IPS-NIHi7 (cell line): Measurements from ENCODE around the gene CUL7.
"Not testable (repeated sequence)": the region's sequence is repeated elsewhere in the genome, so short reads cannot be mapped to it uniquely, and the experiment has no call there.

ENCODE experiments used
- DNase-seq: peaks from one replicate; pipeline ENCODE4 v3.0.0; 2012; ENCODE audit warnings: mixed read lengths; ENCODE audit errors: extremely low spot score

Gene CUL7

DNA sequence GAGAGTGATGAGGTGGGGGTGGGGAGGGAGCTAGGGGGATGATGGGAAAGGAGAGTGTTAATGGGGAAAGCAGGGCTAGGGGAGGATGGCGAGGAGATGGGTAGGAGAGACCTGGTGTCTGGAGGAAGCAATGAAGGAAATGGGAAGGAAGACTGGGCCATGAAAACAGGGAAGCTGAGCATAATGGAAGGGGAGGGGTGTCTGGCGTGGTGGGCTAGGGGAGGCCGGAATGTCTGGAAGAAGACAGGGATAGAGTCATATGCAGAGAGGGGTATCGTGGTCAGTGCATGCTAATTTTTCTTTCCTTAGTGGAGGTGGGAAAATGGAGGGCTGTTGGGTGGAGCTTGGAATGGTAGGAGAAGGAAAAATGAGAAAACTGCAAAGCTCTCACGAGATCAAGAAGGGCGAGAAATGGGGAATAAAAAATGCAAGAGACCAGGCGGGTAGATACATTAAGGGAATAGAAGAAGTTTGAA is 39.2 kb downstream of the CUL7 start:
- DNase-seq, result no peak

DNA sequence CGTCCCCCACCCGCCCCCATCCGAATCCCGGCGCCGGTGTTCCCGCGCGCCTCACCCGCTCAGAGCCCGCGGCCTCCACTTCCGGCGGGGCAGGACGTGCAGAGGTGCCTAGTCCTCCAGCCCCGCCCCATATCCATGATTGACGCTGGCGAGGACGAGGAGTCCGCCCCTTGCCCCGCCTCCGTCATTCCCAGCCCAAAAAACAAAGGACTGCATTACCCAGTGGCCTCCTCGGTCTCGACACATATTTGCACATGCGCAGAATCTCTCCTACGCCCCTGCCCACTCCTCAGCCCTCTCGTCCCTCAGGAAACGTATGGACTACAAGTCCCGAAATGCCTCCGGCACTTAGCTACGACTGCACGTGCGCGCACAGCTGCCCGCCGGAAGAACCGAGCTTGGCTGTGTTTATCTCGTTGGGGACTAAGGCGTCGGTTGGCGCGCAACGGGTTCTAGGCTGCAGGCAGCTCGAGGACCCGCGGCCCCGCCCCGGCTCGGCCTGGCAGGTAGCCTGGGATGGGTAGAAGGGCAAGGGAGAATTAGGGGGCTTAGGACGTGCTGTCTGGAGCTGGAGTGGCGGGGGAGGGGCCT is 39.7 kb downstream of the CUL7 start, which contains the start of the genes KLHDC3 and MEA1:
TSS of gene KLHDC3 (plus strand) at position 407 of the 591 bp plus-strand sequence. CDS start 2,944 bp downstream, outside the sequence.
TSS of gene MEA1 (minus strand) at position 104 of the 591 bp plus-strand sequence. CDS start 133 bp downstream, outside the sequence.
- DNase-seq, result peak; percentile 99

DNA sequence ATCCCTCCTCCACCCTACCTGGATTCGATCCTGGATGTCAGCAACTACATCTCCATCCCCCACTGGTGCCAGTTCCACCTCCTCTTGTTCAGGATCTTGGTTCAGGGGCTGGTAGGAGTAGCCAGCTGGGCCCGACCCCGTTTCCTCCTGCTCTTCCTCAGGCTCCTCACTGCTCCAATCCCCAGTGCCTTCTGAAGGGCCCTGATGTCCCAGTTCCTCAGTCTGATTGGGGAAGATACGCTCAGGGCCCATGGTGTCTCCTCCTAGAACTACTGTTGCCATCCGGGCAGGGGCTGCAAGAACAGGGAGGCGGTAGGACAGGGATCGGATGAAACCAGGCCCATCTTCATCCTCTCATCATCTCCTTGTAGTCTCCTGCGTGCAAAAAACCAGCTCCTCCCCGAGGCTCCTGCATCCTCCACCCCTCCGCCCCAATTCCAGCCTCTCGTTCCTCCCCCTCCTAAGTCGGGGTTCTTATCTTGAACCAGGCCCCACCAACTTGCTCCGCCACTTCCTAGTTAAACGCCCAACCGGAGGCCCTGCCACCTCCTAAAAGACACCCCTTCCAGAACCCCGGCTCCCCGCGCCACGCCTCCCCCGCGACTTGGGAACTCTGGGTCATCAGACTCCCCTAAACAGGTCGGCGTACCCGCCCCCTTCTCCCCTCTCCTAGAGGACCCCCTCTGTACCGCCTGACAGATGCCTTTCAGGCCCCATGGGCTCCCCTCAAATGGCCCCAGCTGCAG is 40.4 kb downstream of the CUL7 start:
- no peak for DNase-seq

GRCh38 chr6:43012364-43012763 is 41.3 kb downstream of the CUL7 start:
- no peak for DNase-seq

DNA sequence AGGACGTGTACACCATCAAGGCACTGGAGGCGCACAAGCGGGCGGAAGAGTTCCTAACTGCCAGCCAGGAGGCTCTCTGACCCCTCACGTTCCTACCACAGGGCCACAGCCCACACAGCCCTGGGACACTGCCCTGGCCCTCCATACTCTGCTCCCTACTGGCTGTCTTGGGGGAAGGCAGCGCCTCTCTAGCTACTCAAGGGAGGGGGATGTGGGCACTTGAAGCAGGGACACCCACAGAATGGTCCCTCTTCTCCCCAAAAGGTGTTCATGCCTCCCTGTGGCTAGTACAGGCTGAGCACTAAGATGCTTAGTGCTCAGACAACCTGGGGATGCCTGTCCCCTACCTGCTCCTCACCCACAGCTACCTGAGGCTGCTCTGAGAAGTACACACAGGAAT is 42.4 kb downstream of the CUL7 start:
- no peak for DNase-seq

DNA sequence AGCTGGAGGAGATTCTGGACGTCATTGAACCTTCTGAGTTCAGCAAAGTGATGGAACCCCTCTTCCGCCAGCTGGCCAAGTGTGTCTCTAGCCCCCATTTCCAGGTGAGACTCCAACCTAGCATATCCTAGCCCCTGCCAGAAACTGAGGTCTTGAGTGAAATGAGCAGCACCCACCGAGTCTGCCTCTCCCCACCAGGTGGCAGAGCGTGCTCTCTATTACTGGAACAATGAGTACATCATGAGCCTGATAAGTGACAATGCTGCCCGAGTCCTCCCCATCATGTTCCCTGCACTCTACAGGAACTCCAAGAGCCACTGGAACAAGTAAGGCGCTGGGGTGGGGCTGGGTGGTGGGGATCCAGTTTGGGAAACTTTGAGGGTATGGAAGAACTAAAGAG is 44.5 kb downstream of the CUL7 start:
- DNase-seq, result peak; percentile 37

DNA sequence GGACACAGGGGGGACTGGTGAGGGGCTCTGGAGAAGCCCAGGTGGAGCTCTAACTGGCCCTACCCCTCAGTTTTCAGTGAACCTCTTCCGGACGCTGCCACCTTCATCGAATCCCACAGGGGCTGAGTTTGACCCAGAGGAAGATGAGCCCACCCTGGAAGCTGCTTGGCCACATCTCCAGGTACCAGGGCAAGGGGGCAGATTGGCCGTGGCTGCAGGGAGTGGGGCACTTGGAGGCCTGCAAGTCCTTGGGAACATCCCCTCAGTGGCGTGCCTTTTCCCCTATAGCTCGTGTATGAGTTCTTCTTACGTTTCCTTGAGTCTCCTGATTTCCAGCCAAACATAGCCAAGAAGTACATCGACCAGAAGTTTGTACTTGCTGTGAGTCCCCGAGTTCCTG is 46.5 kb downstream of the CUL7 start:
- DNase-seq, result no peak

DNA sequence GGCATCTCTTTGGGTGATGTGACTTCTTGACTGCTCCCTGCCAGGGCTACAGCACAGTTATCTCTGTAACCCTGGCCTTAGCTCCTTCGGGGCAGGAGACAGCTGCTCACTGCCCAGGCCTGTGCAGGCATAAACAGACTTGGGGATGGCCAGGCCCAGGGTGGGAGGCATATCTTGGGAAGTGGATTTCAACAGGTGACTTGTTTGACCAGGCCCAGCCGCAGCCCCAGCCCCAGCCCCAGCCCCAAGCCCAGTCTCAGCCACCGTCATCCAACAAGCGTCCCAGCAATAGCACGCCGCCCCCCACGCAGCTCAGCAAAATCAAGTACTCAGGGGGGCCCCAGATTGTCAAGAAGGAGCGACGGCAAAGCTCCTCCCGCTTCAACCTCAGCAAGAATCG is 47.4 kb downstream of the CUL7 start:
- no peak for DNase-seq

GRCh38 chr6:43005844-43006243 is 47.8 kb downstream of the CUL7 start:
- no peak for DNase-seq

DNA sequence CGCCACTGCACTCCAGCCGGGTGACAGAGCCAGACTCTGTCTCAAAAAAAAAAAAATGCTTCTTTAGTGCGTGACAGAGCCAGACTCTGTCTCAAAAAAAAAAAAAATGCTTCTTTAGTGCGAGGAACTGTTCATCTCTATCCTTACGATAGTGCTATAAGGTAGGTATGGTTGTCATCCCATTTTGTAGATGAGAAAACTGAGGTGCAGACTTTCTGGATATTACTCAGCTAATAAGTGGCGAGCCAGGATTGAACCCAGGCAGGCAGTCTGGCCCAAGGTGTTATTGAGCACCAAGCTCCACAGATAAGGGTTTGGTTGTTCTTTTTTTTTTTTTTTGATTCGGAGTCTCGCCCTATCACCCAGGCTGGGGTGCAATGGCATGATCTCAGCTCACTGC is 51.8 kb downstream of the CUL7 start:
- DNase-seq, result no peak

- not testable (repeated sequence) for DNase-seq
These were observed 55.4 kb downstream of the CUL7 start for GRCh38 chr6:42998205-42998604.

DNA sequence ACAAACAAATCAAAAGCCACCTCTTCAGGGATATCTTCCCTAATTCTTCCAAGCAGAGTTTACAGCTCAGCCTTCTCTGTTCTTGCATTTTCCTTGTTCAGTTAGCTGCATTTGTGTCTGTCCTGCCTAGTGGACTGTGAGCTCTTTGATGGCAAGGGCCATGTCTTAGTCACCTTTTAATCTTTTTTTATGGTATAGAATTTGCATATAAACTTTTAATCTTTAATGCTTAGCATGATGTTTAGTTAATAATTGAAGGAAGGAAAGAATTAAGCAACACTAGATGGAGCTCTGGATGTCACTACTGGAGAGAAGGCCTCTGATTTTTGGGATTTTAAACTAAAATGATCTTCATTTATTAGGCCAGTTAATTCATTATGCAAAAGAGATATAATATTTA is 57.1 kb downstream of the CUL7 start:
- no peak for DNase-seq

GRCh38 chr6:42993445-42993844 is 60.2 kb downstream of the CUL7 start:
- DNase-seq, result no peak

DNA sequence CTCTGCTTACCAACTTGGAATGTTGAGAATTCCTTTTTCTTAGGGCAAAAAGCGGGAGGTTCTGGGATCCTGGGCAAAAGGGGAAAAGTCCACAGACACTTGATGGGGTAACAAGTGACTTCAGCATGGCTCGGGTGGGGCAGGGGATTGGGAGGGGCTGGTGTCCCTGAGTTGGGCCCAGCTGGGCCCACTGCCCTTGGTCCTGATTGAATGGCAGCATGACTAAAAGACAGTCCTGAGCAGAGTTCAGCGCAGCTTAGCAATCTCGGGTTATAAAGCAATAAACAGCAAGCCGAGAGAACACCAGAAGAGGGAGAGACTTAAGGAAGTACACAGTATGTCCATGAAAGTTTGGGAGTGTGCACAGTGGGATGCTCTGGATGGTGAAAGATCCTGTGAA is 63.7 kb downstream of the CUL7 start:
- DNase-seq, result no peak

- DNase-seq, result no peak
These were observed 65.1 kb downstream of the CUL7 start for GRCh38 chr6:42988486-42989020.
